Upper lobe of left lung (tissue), 6 donors: Measurements from ENCODE around the gene ALPG. TPM values are rescaled to one million over a fixed set of nuclear protein-coding genes. Genes with fewer than 3 reads are reported as not detected.
"Not testable (repeated sequence)": the region's sequence is repeated elsewhere in the genome, so short reads cannot be mapped to it uniquely, and the experiment has no call there.

Experiments
- ATAC-seq, 2 donors: fragments of 200-7000 bp; cut with Tn5 transposase; one replicate each; pipeline ENCODE4 v1.9.1; 2022; ENCODE audit warnings: mild to moderate bottlenecking in 2 of 2, moderate library complexity in 2 of 2; ENCODE audit not compliant: low FRiP score in 2 of 2
- DNase-seq, 2 donors: peaks; one replicate each; pipeline ENCODE4 v3.0.0-alpha.2; 2019 to 2020
- H3K27ac ChIP-seq, 4 donors: fragments of 200-600 bp; sonication (generic); one replicate each; pipeline ENCODE4 v1.5.1; 2016 to 2019
- H3K27me3 ChIP-seq, 4 donors: fragments of 200-600 bp; sonication (generic); one replicate each; pipeline ENCODE4 v1.5.1; 2017 to 2019
- H3K36me3 ChIP-seq, 4 donors: fragments of 200-600 bp; sonication (generic); one replicate each; pipeline ENCODE4 v1.5.1; 2016 to 2019
- H3K4me1 ChIP-seq, 4 donors: fragments of 200-600 bp; sonication (generic); one replicate each; pipeline ENCODE4 v1.5.1; 2018 to 2019
- H3K4me3 ChIP-seq, 4 donors: fragments of 200-600 bp; sonication (generic); one replicate each; pipeline ENCODE4 v1.5.1; 2017 to 2019; ENCODE audit warnings: mild to moderate bottlenecking in 2 of 4, moderate library complexity in 1 of 4
- H3K9me3 ChIP-seq, 4 donors: fragments of 200-600 bp; sonication (generic); one replicate each; pipeline ENCODE4 v1.5.1; 2018 to 2019
- CTCF ChIP-seq, 6 experiments: fragments of 450-650 bp in 4 of 6; fragments of 200-600 bp in 2 of 6; sonication (generic) in 2 of 6; IDR thresholded peaks; one replicate each; pipeline ENCODE4 v1.5.1; 2016 to 2019; ENCODE audit warnings: antibody characterized with exemption in 6 of 6
- EP300 ChIP-seq, 4 donors: sonication (generic); formaldehyde crosslinking; IDR thresholded peaks; one replicate each; pipeline ENCODE4 v1.5.1; 2017; ENCODE audit warnings: antibody characterized with exemption in 4 of 4, control low read depth in 2 of 4
- POLR2A ChIP-seq, 4 donors: fragments of 450-650 bp; IDR thresholded peaks; one replicate each; pipeline ENCODE4 v1.5.1; 2016 to 2017; ENCODE audit warnings: antibody characterized with exemption in 4 of 4, mild to moderate bottlenecking in 2 of 4
- POLR2AphosphoS5 ChIP-seq, 2 donors: sonication (generic); formaldehyde crosslinking; IDR thresholded peaks; one replicate each; pipeline ENCODE4 v1.5.1; 2017; ENCODE audit warnings: antibody characterized with exemption in 2 of 2
- WGBS, 2 donors: methylation state at CpG; one replicate each; pipeline ENCODE4 v1.1.5; 2017 to 2018; 5-methylcytosine and 5-hydroxymethylcytosine counted together
- total RNA-seq, 6 donors: library from RNA; depleted of rRNA in 4 of 6; stranded (reverse); fragments of >200 nt in 4 of 6; gene quantifications; one replicate each; pipeline versions ENCODE4 v1.1.0 to v1.2.1, GENCODE V29; 2016 to 2021
- donor health status: DM: no; HTN: no; CAD: no; lungs with moderate emphysema.
- donor health status: DM: no; HTN: yes; CAD: no; lungs with severe emphysema.

ALPG gene
- total RNA-seq, 6 donors from 2014 or later = 0.91 to 2.3 (median 1.4) TPM; not detected in 2

DNA sequence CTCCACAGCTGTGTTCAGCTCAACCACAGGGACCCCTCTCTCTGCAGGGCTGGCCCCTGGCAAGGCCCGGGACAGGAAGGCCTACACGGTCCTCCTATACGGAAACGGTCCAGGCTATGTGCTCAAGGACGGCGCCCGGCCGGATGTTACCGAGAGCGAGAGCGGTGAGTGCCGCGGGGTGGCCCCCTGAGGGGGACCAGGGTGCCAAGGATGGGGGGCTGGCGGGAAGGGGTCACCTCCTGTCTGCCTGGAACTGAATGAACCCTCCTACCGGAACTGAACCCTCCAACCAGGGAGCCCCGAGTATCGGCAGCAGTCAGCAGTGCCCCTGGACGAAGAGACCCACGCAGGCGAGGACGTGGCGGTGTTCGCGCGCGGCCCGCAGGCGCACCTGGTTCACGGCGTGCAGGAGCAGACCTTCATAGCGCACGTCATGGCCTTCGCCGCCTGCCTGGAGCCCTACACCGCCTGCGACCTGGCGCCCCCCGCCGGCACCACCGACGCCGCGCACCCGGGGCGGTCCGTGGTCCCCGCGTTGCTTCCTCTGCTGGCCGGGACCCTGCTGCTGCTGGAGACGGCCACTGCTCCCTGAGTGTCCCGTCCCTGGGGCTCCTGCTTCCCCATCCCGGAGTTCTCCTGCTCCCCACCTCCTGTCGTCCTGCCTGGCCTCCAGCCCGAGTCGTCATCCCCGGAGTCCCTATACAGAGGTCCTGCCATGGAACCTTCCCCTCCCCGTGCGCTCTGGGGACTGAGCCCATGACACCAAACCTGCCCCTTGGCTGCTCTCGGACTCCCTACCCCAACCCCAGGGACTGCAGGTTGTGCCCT lies 25.2 kb upstream of the ALPG start:
- H3K27ac ChIP-seq, H3K9me3 ChIP-seq, H3K4me3 ChIP-seq, H3K4me1 ChIP-seq, H3K27me3 ChIP-seq, H3K36me3 ChIP-seq: not testable (repeated sequence)
- ATAC-seq (peak in 1 of 2 donors; percentile 23), DNase-seq (peak in 1 of 2 donors; percentile 86)
- WGBS, 2 donors = 38 to 62% methylated on average over 26 to 30 of the region's 59 CpGs
- TF ChIP-seq CTCF (IDR thresholded peaks at IDR 0.05) = peak in 1 of 6 experiments; percentile 21

GRCh38 chr2:232382331-232383225 lies 24.1 kb upstream of the ALPG start:
- Histone ChIP-seq H3K9me3 (no peaks in the 10 kb centered on the region), H3K4me1 (peaks cover 3 to 21% (median 7%) of the 10 kb centered on the region in 4 donors), H3K4me3 (no peak overlapping the region), H3K36me3 (no peaks in the 10 kb centered on the region), H3K27me3 (peaks cover 1 to 13% (median 7%) of the 10 kb centered on the region in 4 donors), H3K27ac (no peak overlapping the region)
- DNase-seq (peak in 1 of 2 donors; percentile 46), ATAC-seq (no peak)
- 58 to 70% methylated on average over 18 of the region's 18 CpGs for WGBS, 2 donors
- TF ChIP-seq POLR2AphosphoS5 (IDR thresholded peaks at IDR 0.05) (no peak), EP300 (IDR thresholded peaks at IDR 0.05) (no peak), CTCF (IDR thresholded peaks at IDR 0.05) (no peak), POLR2A (IDR thresholded peaks at IDR 0.05) (no peak)

GRCh38 chr2:232384466-232384865 lies 22.2 kb upstream of the ALPG start:
- H3K27ac ChIP-seq = no peak overlapping the region
- H3K9me3 ChIP-seq = no peaks in the 10 kb centered on the region
- 90 to 92% methylated on average over 1 of the region's 1 CpG for WGBS, 2 donors
- TF ChIP-seq POLR2AphosphoS5 (IDR thresholded peaks at IDR 0.05) (no peak), EP300 (IDR thresholded peaks at IDR 0.05) (no peak), POLR2A (IDR thresholded peaks at IDR 0.05) (no peak), CTCF (IDR thresholded peaks at IDR 0.05) (no peak)
- H3K27me3 ChIP-seq = peaks cover 1 to 26% (median 7%) of the 10 kb centered on the region in 4 donors
- DNase-seq (no peak), ATAC-seq (no peak)
- H3K4me3 ChIP-seq = no peak overlapping the region
- peaks cover 3 to 30% (median 10%) of the 10 kb centered on the region in 4 donors for H3K4me1 ChIP-seq
- H3K36me3 ChIP-seq = no peaks in the 10 kb centered on the region

GRCh38 chr2:232385058-232385457 lies 21.6 kb upstream of the ALPG start:
- Histone ChIP-seq H3K27me3 (peaks cover 1 to 26% (median 7%) of the 10 kb centered on the region in 4 donors), H3K27ac (peak overlapping the region in 2 of 4 donors; percentile 58 to 62), H3K4me1 (peaks cover 3 to 30% (median 10%) of the 10 kb centered on the region in 4 donors)
- H3K4me3 ChIP-seq, DNase-seq, ATAC-seq, H3K9me3 ChIP-seq, H3K36me3 ChIP-seq: not testable (repeated sequence)
